Loucy (cell line): ENCODE data around the gene EFCAB13.

Experiments used
- CTCF ChIP-seq: fragments of 200-600 bp; sonication (generic); conservative IDR thresholded peaks from 2 replicates; pipeline ENCODE4 v1.5.1; 2014; ENCODE audit warnings: mild to moderate bottlenecking, antibody characterized with exemption, low read length
- EZH2phosphoT487 ChIP-seq: fragments of 200-600 bp; IDR thresholded peaks from 2 replicates; pipeline ENCODE4 v1.6.1; 2018; ENCODE audit warnings: antibody characterized with exemption, mild to moderate bottlenecking, moderate library complexity, borderline replicate concordance

GRCh38 chr17:47276444-47276843, 47.3 kb upstream of the EFCAB13 start:
- TF ChIP-seq EZH2phosphoT487 = no peak
- no peak for TF ChIP-seq CTCF
